Measurements from ENCODE around the gene PRKG1. TPM values are rescaled to one million over a fixed set of nuclear protein-coding genes. Genes with fewer than 3 reads are reported as not detected.

The PRKG1 gene
- total RNA-seq, 2 donors from 2014 or later = 1.3 to 2.7 TPM

DNA sequence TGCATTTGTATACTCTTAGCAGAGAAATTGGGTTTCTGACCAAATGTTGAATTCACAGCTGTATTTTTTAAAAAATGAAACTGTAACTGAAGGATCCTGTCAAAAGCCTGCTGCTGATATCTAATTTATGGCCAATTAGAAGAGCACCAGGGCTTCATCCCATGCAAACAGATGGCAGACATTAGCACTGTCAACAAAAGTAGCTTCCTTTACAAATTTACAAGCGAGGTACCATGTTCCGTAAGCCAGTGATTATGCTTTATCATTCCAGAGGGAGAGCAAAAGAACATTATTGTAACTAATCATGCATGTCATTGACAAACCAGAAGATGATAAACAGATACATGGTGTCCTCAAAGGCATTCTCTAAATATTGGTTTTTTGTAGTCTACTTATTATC lies 1062.6 kb downstream of the PRKG1 start:
- Mint-ChIP-seq H3K9me3 (no peaks in the 10 kb centered on the region), H3K36me3 (ENCODE audit: low read depth) (no peaks in the 10 kb centered on the region), H3K4me3 (no peak overlapping the region), H3K27ac (no peak overlapping the region), H3K4me1 (no peaks in the 10 kb centered on the region), H3K27me3 (ENCODE audit: insufficient read depth) (no peaks in the 10 kb centered on the region)
- H3K4me1 ChIP-seq (ENCODE audit: control insufficient read depth, insufficient read depth, low read length) = peaks cover 3% of the 10 kb centered on the region
- no peaks in the 10 kb centered on the region for H3K27me3 ChIP-seq (ENCODE audit: control insufficient read depth, insufficient read depth, low read length, poor library complexity, severe bottlenecking)
- no peak overlapping the region for H3K9ac ChIP-seq (ENCODE audit: extremely low read depth, low read length, poor library complexity, severe bottlenecking)
- TF ChIP-seq, protein P1, sequence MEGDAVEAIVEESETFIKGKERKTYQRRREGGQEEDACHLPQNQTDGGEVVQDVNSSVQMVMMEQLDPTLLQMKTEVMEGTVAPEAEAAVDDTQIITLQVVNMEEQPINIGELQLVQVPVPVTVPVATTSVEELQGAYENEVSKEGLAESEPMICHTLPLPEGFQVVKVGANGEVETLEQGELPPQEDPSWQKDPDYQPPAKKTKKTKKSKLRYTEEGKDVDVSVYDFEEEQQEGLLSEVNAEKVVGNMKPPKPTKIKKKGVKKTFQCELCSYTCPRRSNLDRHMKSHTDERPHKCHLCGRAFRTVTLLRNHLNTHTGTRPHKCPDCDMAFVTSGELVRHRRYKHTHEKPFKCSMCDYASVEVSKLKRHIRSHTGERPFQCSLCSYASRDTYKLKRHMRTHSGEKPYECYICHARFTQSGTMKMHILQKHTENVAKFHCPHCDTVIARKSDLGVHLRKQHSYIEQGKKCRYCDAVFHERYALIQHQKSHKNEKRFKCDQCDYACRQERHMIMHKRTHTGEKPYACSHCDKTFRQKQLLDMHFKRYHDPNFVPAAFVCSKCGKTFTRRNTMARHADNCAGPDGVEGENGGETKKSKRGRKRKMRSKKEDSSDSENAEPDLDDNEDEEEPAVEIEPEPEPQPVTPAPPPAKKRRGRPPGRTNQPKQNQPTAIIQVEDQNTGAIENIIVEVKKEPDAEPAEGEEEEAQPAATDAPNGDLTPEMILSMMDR (conservative IDR thresholded peaks at IDR 0.05) = no peak
- WGBS, 2 experiments (ENCODE audit: insufficient coverage in 1 of 2, insufficient read length in 1 of 2) = 91% methylated on average over 2 of the region's 2 CpGs; no CpG with 5 or more reads in 1 of the 2 experiments
- no peak overlapping the region for H3K4me3 ChIP-seq (ENCODE audit: low read length)
- H3K27ac ChIP-seq (ENCODE audit: low read depth, low read length) = no peak overlapping the region
- no peaks in the 10 kb centered on the region for H3K9me3 ChIP-seq (ENCODE audit: control insufficient read depth, low read length)
- no peaks in the 10 kb centered on the region for H3K36me3 ChIP-seq (ENCODE audit: control insufficient read depth, insufficient read depth, low read length)
- no peak for DNase-seq

DNA sequence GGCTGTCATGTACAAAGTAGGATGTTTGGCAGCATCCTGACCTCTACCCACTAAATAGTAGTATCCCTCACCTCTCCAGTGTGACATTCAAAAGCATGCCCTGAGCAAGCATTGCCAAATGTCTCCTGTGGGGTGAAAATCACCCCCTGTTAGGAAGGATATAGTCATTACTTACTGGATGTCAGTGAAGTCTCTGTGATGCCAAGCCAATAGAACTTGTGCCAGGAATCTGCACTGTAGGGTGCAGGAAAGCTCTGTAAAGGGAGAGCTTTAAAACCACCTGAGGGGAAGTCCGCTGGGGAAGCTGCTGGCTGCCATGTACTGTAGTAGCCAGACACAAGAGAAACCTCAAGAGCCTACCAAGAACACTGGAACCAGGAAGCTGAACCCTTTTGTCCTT lies 1069.1 kb downstream of the PRKG1 start:
- H3K4me1 ChIP-seq (ENCODE audit: control insufficient read depth, insufficient read depth, low read length) = no peaks in the 10 kb centered on the region
- no peak overlapping the region for H3K9ac ChIP-seq (ENCODE audit: extremely low read depth, low read length, poor library complexity, severe bottlenecking)
- Mint-ChIP-seq H3K4me1 (no peaks in the 10 kb centered on the region), H3K4me3 (no peak overlapping the region), H3K27me3 (ENCODE audit: insufficient read depth) (no peaks in the 10 kb centered on the region), H3K9me3 (no peaks in the 10 kb centered on the region), H3K36me3 (ENCODE audit: low read depth) (no peaks in the 10 kb centered on the region), H3K27ac (no peak overlapping the region)
- TF ChIP-seq, protein P1 (conservative IDR thresholded peaks at IDR 0.05) = no peak
- no peak overlapping the region for H3K27ac ChIP-seq (ENCODE audit: low read depth, low read length)
- no peak overlapping the region for H3K4me3 ChIP-seq (ENCODE audit: low read length)
- no peaks in the 10 kb centered on the region for H3K9me3 ChIP-seq (ENCODE audit: control insufficient read depth, low read length)
- no peaks in the 10 kb centered on the region for H3K27me3 ChIP-seq (ENCODE audit: control insufficient read depth, insufficient read depth, low read length, poor library complexity, severe bottlenecking)
- WGBS, 2 experiments (ENCODE audit: insufficient coverage in 1 of 2, insufficient read length in 1 of 2) = 73% methylated on average over 1 of the region's 1 CpG; no CpG with 5 or more reads in 1 of the 2 experiments
- DNase-seq = peak; percentile 43
- H3K36me3 ChIP-seq (ENCODE audit: control insufficient read depth, insufficient read depth, low read length) = no peaks in the 10 kb centered on the region

DNA sequence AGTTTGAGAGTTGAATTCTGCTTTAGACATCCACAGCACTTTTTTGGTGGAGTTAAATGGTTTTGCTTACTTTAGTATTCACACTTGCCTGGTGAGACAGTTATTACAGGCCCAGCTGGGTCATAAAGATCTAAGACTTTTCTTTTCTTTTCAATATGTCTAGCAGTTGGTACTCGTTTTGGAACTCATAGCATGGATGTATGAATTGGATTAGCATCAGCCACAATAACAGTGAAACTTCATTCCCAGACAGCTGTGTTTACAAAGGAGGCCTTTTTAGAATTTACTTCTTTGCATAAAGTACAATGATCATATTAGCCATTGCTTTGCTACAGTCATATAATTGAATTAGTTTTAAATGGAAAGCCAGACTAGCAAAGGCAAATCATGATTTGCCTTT lies 1071.3 kb downstream of the PRKG1 start:
- Histone ChIP-seq H3K9me3 (ENCODE audit: control insufficient read depth, low read length) (no peaks in the 10 kb centered on the region), H3K4me1 (ENCODE audit: control insufficient read depth, insufficient read depth, low read length) (no peaks in the 10 kb centered on the region), H3K36me3 (ENCODE audit: control insufficient read depth, insufficient read depth, low read length) (no peaks in the 10 kb centered on the region), H3K27me3 (ENCODE audit: control insufficient read depth, insufficient read depth, low read length, poor library complexity, severe bottlenecking) (no peaks in the 10 kb centered on the region), H3K9ac (ENCODE audit: extremely low read depth, low read length, poor library complexity, severe bottlenecking) (no peak overlapping the region), H3K27ac (ENCODE audit: low read depth, low read length) (no peak overlapping the region), H3K4me3 (ENCODE audit: low read length) (no peak overlapping the region)
- DNase-seq = no peak
- Mint-ChIP-seq H3K36me3 (ENCODE audit: low read depth) (no peaks in the 10 kb centered on the region), H3K9me3 (no peaks in the 10 kb centered on the region), H3K27ac (no peak overlapping the region), H3K4me1 (no peaks in the 10 kb centered on the region), H3K4me3 (no peak overlapping the region), H3K27me3 (ENCODE audit: insufficient read depth) (no peaks in the 10 kb centered on the region)
- TF ChIP-seq, protein P1 (conservative IDR thresholded peaks at IDR 0.05) = no peak
- 82% methylated on average over 1 of the region's 1 CpG; no CpG with 5 or more reads in 1 of the 2 experiments for WGBS, 2 experiments (ENCODE audit: insufficient coverage in 1 of 2, insufficient read length in 1 of 2)
